Activated CD8-positive, alpha-beta memory T cell treated with anti-CD3 and anti-CD28 coated beads, Interleukin-2, amount 10 ng/mL, durations not matched to agents 7 days and 5 days (primary cell): ENCODE data around the gene SNRPB. TPM values are rescaled to one million over a fixed set of nuclear protein-coding genes. Genes with fewer than 3 reads are reported as not detected.

Source experiments
- ATAC-seq: fragments of 150-1000 bp; cut with Tn5 transposase; one replicate; pipeline ENCODE4 v1.10.0; 2021; ENCODE audit warnings: moderate library complexity
- CTCF ChIA-PET: fragments of 350-600 bp; sonication (Branson Sonifier 250); formaldehyde crosslinking; loops from one replicate; lab custom pipeline; 2021; ENCODE audit warnings: antibody characterized with exemption; lab: Charles Lee
- DNase-seq: peaks from one replicate; pipeline ENCODE4 v3.0.0-alpha.2; 2020
- H3K27ac Mint-ChIP-seq: one replicate; pipeline ENCODE4 v1.8.0; 2021; ENCODE audit warnings: mild to moderate bottlenecking, mixed read lengths
- H3K27me3 Mint-ChIP-seq: one replicate; pipeline ENCODE4 v1.8.0; 2021; ENCODE audit warnings: mixed read lengths
- H3K36me3 Mint-ChIP-seq: one replicate; pipeline ENCODE4 v1.8.0; 2021; ENCODE audit warnings: mild to moderate bottlenecking, mixed read lengths
- H3K4me1 Mint-ChIP-seq: one replicate; pipeline ENCODE4 v1.8.0; 2021; ENCODE audit warnings: mixed read lengths
- H3K4me3 Mint-ChIP-seq: one replicate; pipeline ENCODE4 v1.8.0; 2021; ENCODE audit warnings: mild to moderate bottlenecking, moderate library complexity, mixed read lengths
- H3K9me3 Mint-ChIP-seq: one replicate; pipeline ENCODE4 v1.8.0; 2022; ENCODE audit warnings: low read depth, mixed read lengths
- total RNA-seq, 2 experiments: library from RNA; stranded (reverse); gene quantifications; one replicate each; pipeline ENCODE4 v1.2.3, GENCODE V29; 2021

Gene SNRPB
- total RNA-seq, 2 experiments from 2014 or later: 335 to 391 TPM

DNA sequence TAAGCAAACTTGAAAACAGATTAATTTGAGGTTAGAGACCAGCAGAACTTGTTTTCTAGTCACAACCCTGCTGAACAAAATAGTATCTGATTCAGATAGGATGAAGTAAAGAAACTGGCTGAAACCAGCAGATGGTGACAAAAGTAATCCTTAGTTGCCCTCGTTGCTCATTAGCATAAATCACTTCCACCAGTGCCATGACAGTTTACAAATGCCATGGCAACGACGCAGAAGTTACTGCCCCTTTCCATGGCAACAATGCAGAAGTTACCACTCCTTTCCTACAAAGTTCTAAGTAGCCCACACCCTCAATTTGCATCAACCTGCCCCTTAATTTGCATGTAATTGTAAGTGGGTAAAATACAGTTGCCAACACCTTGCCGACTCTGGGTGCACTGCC is 23.7 kb downstream of the SNRPB start:
- no peak overlapping the region for H3K27ac Mint-ChIP-seq
- no peaks in the 10 kb centered on the region for H3K9me3 Mint-ChIP-seq
- no peak for ATAC-seq
- no peak for DNase-seq
- no peak overlapping the region for H3K4me3 Mint-ChIP-seq
- CTCF ChIA-PET: interaction anchor here (1.5 kb wide), 1 partner anchor 14 kb away, joined by 3 read pairs; no protein-coding TSS in a partner anchor
- H3K36me3 Mint-ChIP-seq: no peaks in the 10 kb centered on the region
- H3K27me3 Mint-ChIP-seq: peaks cover 8% of the 10 kb centered on the region
- peaks cover 19% of the 10 kb centered on the region for H3K4me1 Mint-ChIP-seq

DNA sequence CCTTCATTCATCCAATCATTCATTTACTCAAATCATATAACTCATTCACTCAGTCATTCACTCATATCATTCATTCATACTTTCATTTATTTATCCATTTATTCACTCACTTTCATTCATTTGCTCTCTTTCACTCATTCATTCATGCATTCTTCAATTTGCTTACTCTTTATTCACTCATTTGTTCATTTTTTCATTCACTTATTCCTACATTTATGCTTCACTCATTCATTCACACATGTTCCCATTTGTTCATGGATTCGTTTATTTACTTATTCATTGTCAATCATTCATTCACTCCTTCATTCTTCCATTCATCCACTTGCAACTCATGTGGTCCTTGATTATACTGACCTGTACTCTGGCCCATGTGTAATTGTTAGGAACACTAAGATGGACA is 39.4 kb downstream of the SNRPB start:
- DNase-seq: no peak
- H3K4me3 Mint-ChIP-seq: no peak overlapping the region
- no peak overlapping the region for H3K27ac Mint-ChIP-seq
- no peaks in the 10 kb centered on the region for H3K9me3 Mint-ChIP-seq
- no peak for ATAC-seq
- peaks cover 16% of the 10 kb centered on the region for H3K27me3 Mint-ChIP-seq
- CTCF ChIA-PET: no interaction called here
- H3K4me1 Mint-ChIP-seq: no peaks in the 10 kb centered on the region
- peaks cover 1% of the 10 kb centered on the region for H3K36me3 Mint-ChIP-seq

DNA sequence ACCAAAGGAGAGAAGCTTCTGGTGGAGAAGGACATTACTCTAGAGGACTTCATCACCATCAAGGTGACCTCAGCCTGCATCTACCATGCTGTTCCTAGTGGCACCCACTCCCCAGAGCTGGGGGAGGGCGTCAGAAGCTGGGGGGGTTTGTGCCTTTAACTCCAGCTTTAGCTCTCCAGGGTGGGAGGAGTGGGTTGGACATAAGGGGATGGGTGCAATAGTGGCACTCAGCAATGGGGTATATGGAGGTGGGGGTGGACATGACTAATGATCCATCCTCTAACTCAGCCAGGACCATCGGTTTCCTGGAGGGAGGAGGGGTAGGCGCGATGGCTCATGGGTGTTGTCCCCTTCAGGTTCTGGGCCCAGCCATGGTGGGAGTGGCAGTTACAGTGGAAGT is 40.1 kb downstream of the SNRPB start:
- CTCF ChIA-PET: no interaction called here
- H3K4me1 Mint-ChIP-seq: no peaks in the 10 kb centered on the region

DNA sequence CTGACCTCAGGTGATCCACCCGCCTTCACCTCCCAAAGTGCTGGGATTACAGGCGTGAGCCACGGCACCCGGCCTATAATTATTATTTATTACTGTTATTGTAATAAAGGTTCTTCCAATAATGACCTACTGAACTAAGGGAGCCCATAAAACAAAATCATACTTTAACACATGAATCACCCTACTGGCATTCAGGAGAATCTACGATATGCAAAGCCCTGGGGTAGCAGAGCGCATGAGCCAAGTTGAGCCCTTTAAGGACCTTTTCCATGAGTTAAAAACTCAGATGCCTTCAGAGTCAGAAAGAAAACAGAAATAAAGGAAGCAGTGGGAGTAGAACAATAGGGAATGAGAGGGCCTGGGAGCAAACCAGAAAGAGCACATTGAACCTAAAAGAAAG is 41.5 kb downstream of the SNRPB start:
- Mint-ChIP-seq H3K27me3 (peaks cover 23% of the 10 kb centered on the region), H3K27ac (no peak overlapping the region), H3K9me3 (no peaks in the 10 kb centered on the region), H3K4me3 (no peak overlapping the region), H3K36me3 (peaks cover 1% of the 10 kb centered on the region), H3K4me1 (no peaks in the 10 kb centered on the region)
- CTCF ChIA-PET: no interaction called here
- no peak for DNase-seq
- no peak for ATAC-seq

More for the DNA sequence above, 40.1 kb downstream of the SNRPB start:
- Mint-ChIP-seq H3K36me3 (peaks cover 1% of the 10 kb centered on the region), H3K9me3 (no peaks in the 10 kb centered on the region), H3K27me3 (peaks cover 20% of the 10 kb centered on the region), H3K4me3 (no peak overlapping the region), H3K27ac (no peak overlapping the region)
- DNase-seq: no peak
- no peak for ATAC-seq

DNA sequence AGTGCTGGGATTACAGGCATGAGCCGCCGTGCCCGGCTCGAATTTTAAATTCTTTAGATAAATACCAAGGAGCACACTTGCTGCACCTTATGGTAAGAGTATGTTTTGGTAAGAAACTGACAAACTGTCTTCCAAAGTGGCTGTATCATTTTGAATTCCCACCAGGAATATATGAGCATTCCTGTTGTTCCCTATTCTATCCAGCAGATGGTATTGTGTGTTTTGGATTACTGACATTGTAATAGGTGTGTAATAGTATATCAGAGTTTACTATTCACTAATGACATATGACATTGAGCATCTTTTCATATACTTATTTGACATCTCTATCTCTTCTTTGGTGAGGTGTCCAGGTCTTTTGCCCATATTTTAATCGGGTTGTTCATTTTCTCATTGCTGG is 49.3 kb downstream of the SNRPB start:
- no peaks in the 10 kb centered on the region for H3K9me3 Mint-ChIP-seq
- H3K4me1 Mint-ChIP-seq: no peaks in the 10 kb centered on the region
- CTCF ChIA-PET: no interaction called here
- H3K27me3 Mint-ChIP-seq: peaks cover 33% of the 10 kb centered on the region
- ATAC-seq (no peak), DNase-seq (no peak)
- H3K27ac Mint-ChIP-seq: no peak overlapping the region
- H3K4me3 Mint-ChIP-seq: no peak overlapping the region
- no peaks in the 10 kb centered on the region for H3K36me3 Mint-ChIP-seq

DNA sequence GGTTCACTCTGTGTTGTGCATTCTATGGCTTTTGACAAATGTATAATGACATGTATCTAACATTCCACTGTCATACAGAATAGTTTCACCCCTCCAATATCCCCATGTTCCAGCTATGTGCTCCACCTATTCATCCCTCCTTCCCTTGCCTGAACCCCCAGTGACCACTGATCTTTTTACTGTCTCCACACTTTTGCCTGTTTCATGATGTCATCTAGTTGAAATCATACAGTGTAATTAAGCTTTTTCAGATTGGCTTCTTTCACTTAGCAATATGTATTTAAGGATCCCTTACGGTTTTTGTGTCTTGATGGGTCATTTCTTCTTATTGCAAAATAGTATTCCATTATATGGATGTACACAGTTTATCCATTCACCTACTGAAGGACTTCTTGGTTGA is 50.1 kb downstream of the SNRPB start:
- Mint-ChIP-seq H3K36me3 (no peaks in the 10 kb centered on the region), H3K27me3 (peaks cover 29% of the 10 kb centered on the region), H3K4me3 (no peak overlapping the region), H3K27ac (no peak overlapping the region), H3K9me3 (no peaks in the 10 kb centered on the region), H3K4me1 (no peaks in the 10 kb centered on the region)
- CTCF ChIA-PET: no interaction called here
- ATAC-seq: no peak
- DNase-seq: no peak

DNA sequence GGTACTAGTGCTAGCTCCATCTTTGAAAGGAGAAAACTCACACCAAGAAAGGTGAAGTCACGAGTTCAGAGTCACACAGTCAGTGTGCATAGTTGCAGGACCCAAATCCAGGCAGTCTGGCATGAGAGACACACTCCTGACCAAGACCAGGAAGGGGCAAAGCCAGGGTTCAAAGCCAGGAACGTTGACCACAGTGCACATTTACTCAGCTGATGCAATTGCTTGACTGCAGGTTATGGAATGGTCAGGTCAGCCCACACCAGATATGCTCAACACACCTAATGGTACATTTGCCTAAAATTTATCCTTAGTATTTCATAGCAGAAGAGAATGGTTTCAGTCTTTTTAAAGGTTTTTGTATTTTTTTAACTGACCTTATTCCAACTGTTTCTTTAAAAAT is 52.2 kb downstream of the SNRPB start:
- CTCF ChIA-PET: no interaction called here
- Mint-ChIP-seq H3K27ac (no peak overlapping the region), H3K9me3 (no peaks in the 10 kb centered on the region), H3K27me3 (peaks cover 28% of the 10 kb centered on the region), H3K4me3 (no peak overlapping the region), H3K36me3 (no peaks in the 10 kb centered on the region), H3K4me1 (no peaks in the 10 kb centered on the region)
- peak; percentile 11 for DNase-seq
- no peak for ATAC-seq

DNA sequence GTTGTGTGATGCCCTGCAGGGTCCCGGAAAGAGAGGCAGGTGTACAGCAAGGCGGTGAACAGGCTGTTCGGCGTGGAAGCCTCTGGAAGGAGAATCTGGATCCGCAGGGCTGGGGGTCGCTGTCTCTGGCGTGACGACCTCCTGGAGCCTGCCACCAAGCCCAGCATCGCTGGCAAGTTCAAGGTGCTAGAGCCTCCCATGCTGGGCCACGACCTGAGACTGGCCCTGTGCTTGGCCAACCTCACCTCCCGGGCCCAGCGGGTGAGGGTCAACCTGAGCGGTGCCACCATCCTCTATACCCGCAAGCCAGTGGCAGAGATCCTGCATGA is 53.4 kb downstream of the SNRPB start:
- H3K4me3 Mint-ChIP-seq: no peak overlapping the region
- DNase-seq (peak; percentile 32), ATAC-seq (no peak)
- no peak overlapping the region for H3K27ac Mint-ChIP-seq
- CTCF ChIA-PET: no interaction called here
- H3K27me3 Mint-ChIP-seq: peaks cover 30% of the 10 kb centered on the region
- H3K9me3 Mint-ChIP-seq: no peaks in the 10 kb centered on the region
- H3K36me3 Mint-ChIP-seq: no peaks in the 10 kb centered on the region
- no peaks in the 10 kb centered on the region for H3K4me1 Mint-ChIP-seq

DNA sequence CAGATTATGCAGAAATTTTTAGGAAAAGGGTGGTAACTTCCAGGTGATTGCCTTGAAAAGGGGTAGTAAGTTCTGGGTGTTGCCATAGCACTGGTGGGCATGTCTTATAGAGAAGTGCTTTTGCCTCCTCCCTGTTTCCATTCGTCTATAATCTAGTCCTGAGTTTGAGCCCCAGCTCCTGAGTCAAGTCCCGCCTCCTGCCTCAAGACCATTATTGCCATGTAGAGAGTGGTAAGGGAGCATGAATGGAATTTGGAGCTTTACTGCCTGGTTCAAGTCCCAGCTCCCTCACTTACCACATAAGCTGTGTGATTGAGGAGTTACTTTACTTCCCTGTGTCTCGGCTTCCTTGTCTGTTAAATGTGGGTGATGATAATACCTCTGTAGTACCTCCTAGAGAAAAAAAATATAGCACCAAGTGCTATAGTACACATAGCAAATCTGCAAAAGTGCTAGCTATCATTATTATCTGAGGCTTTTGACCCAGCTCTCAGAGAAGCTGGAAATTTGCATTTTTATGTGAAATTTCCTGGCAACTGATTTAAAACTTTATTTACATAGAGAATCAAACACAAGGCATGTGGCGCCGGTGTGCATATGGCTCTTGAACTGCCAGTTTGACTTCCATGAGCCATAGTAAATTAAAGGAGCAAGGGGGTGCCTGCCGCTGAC is 53.9 kb downstream of the SNRPB start:
- CTCF ChIA-PET: no interaction called here
- Mint-ChIP-seq H3K9me3 (no peaks in the 10 kb centered on the region), H3K4me1 (no peaks in the 10 kb centered on the region), H3K36me3 (no peaks in the 10 kb centered on the region), H3K27me3 (peaks cover 31% of the 10 kb centered on the region), H3K27ac (no peak overlapping the region), H3K4me3 (no peak overlapping the region)
- peak; percentile 4 for DNase-seq
- ATAC-seq: no peak

Other genes starting within 250 kb of the SNRPB start
- gene TGM3, start 174.8 kb downstream of the SNRPB start, total RNA-seq: not detected
- gene TGM6, start 89.9 kb downstream of the SNRPB start, total RNA-seq: not detected
- 10 to 100 TPM in 1 of 2 experiments, 1 to 10 TPM in 1; 7.0 to 10.3 TPM for gene ZNF343, start 38.1 kb upstream of the SNRPB start, total RNA-seq
- gene TMC2, start 65.8 kb upstream of the SNRPB start, total RNA-seq: not detected
- 100 to 1,000 TPM; 469 to 508 TPM for gene NOP56, start 181.8 kb upstream of the SNRPB start, total RNA-seq
- gene IDH3B, start 193.4 kb upstream of the SNRPB start, total RNA-seq: 10 to 100 TPM; 91.4 to 96.0 TPM
- 1 to 10 TPM; 1.3 to 3.1 TPM for gene EBF4, start 222.0 kb upstream of the SNRPB start, total RNA-seq